Neutrophil (primary cell): ENCODE measurements around the gene CILP2.

ENCODE experiments used
- H3K27ac ChIP-seq: fragments of 200-600 bp; sonication (generic); 2 replicates; pipeline ENCODE4 v1.5.1; 2016; ENCODE audit warnings: mild to moderate bottlenecking, moderate library complexity
- H3K27me3 ChIP-seq: fragments of 200-600 bp; sonication (generic); 2 replicates; pipeline ENCODE4 v1.6.0; 2016; ENCODE audit warnings: mild to moderate bottlenecking
- H3K36me3 ChIP-seq: fragments of 200-600 bp; sonication (generic); 2 replicates; pipeline ENCODE4 v1.5.1; 2017
- H3K4me1 ChIP-seq, 2 experiments: fragments of 200-600 bp in 1 of 2; sonication (generic) in 1 of 2; 1 replicate in 1 of 2; 2 replicates in 1 of 2; pipeline versions ENCODE4 v1.5.1 to v1.6.1; 2013 to 2016; ENCODE audit warnings: low read depth in 1 of 2, low read length in 1 of 2, mild to moderate bottlenecking in 1 of 2, moderate library complexity in 1 of 2; ENCODE audit not compliant: control insufficient read depth in 1 of 2, insufficient read depth in 1 of 2
- H3K4me3 ChIP-seq, 2 experiments: fragments of 200-600 bp in 1 of 2; sonication (generic) in 1 of 2; 1 replicate in 1 of 2; 2 replicates in 1 of 2; pipeline ENCODE4 v1.5.1; 2013 to 2016; ENCODE audit warnings: low read depth in 1 of 2, low read length in 1 of 2, mild to moderate bottlenecking in 1 of 2, moderate library complexity in 1 of 2
- H3K9me3 ChIP-seq: fragments of 200-600 bp; sonication (generic); 2 replicates; pipeline ENCODE4 v1.5.1; 2016
- CTCF ChIP-seq: fragments of 200-600 bp; sonication (generic); IDR thresholded peaks from 2 replicates; pipeline ENCODE4 v1.5.1; 2016; ENCODE audit warnings: antibody characterized with exemption

Gene CILP2

GRCh38 chr19:19551853-19552192 is 13.8 kb downstream of the CILP2 start:
- Histone ChIP-seq H3K4me1 (no peaks in the 10 kb centered on the region), H3K36me3 (no peaks in the 10 kb centered on the region), H3K9me3 (no peaks in the 10 kb centered on the region), H3K27ac (no peak overlapping the region), H3K4me3 (no peak overlapping the region), H3K27me3 (no peaks in the 10 kb centered on the region)
- TF ChIP-seq CTCF = no peak

- H3K9me3 ChIP-seq = no peaks in the 10 kb centered on the region
- H3K36me3 ChIP-seq = no peaks in the 10 kb centered on the region
- TF ChIP-seq CTCF = peak; percentile 39
- no peak overlapping the region for H3K27ac ChIP-seq
- H3K27me3 ChIP-seq = no peaks in the 10 kb centered on the region
- no peaks in the 10 kb centered on the region for H3K4me1 ChIP-seq
- no peak overlapping the region for H3K4me3 ChIP-seq
Measured at GRCh38 chr19:19552798-19553197, 14.7 kb downstream of the CILP2 start.

- no peak for TF ChIP-seq CTCF
- Histone ChIP-seq H3K27me3 (no peaks in the 10 kb centered on the region), H3K27ac (no peak overlapping the region), H3K9me3 (no peaks in the 10 kb centered on the region), H3K4me1 (no peaks in the 10 kb centered on the region), H3K36me3 (no peaks in the 10 kb centered on the region), H3K4me3 (no peak overlapping the region)
Measured at GRCh38 chr19:19553670-19554069, 15.6 kb downstream of the CILP2 start.

- peak; percentile 88 for TF ChIP-seq CTCF
- Histone ChIP-seq H3K36me3 (no peaks in the 10 kb centered on the region), H3K4me3 (no peak overlapping the region), H3K27me3 (no peaks in the 10 kb centered on the region), H3K4me1 (no peaks in the 10 kb centered on the region), H3K9me3 (no peaks in the 10 kb centered on the region), H3K27ac (no peak overlapping the region)
Measured at GRCh38 chr19:19554074-19555023, 16.3 kb downstream of the CILP2 start.

- no peaks in the 10 kb centered on the region for H3K27me3 ChIP-seq
- H3K4me1 ChIP-seq = peaks cover 5 to 6% of the 10 kb centered on the region in 2 experiments
- no peak overlapping the region for H3K4me3 ChIP-seq
- H3K9me3 ChIP-seq = no peaks in the 10 kb centered on the region
- TF ChIP-seq CTCF = no peak
- no peak overlapping the region for H3K27ac ChIP-seq
- no peaks in the 10 kb centered on the region for H3K36me3 ChIP-seq
Measured at GRCh38 chr19:19558055-19558454, 20.0 kb downstream of the CILP2 start.
